ENCODE measurements around the gene KANK4. TPM values are rescaled to one million over a fixed set of nuclear protein-coding genes. Genes with fewer than 3 reads are reported as not detected.

KANK4 gene
- total and polyA plus RNA-seq, 2 donors (not counting 1 experiment from before 2014, with no cell fraction given): not detected

DNA sequence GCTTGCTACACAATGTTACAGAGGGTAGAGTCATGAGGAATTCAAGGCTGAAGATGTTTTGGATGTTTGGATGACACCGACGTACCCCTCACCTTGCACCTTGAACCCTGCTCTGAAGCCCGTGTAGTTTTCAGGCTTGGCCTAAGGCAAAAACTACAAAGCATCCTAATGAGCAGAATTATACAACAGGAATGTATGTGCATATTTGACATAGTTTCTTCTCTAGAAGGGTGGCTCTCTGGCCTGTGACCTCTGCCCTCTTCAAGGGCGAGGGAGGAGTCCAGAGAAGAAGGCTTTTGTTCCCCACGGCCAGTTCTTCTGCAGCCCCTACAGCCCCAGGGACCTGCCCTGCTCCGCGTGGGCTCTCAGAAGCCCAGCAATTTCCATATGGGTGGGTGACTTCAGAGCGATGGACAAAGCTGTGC, 81.3 kb downstream of the KANK4 start:
- DNase-seq: no peak
- Histone ChIP-seq H3K79me2 (ENCODE audit: control insufficient read depth, insufficient read depth, low read length) (no peaks in the 10 kb centered on the region), H3K4me2 (replicated peaks; ENCODE audit: low read depth, low read length, poor library complexity, severe bottlenecking) (no peak overlapping the region), H3K9ac (ENCODE audit: low read length) (no peak overlapping the region), H2AFZ (ENCODE audit: insufficient read depth, low read depth, low read length, poor library complexity, severe bottlenecking) (no peak overlapping the region), H3K9me3 (ENCODE audit: control extremely low read depth in 1 of 3, control insufficient read depth in 2 of 3, insufficient read depth in 1 of 3, low read length in 2 of 3) (peaks cover 0 to under 1% (median 0%) of the 10 kb centered on the region in 3 donors), H4K20me1 (ENCODE audit: control insufficient read depth, insufficient read depth, low read length, poor library complexity, severe bottlenecking) (no peaks in the 10 kb centered on the region), H3K27me3 (replicated peaks in 1 of 4; ENCODE audit: control extremely low read depth in 1 of 4, control insufficient read depth in 3 of 4, insufficient read depth in 4 of 4, low read length in 3 of 4) (no peaks in the 10 kb centered on the region), H3K36me3 (replicated peaks in 1 of 2; ENCODE audit: control extremely low read depth in 1 of 2, control insufficient read depth in 1 of 2, extremely low read depth in 1 of 2, insufficient read depth in 2 of 2, low read length in 1 of 2) (no peaks in the 10 kb centered on the region), H3K4me3 (ENCODE audit: control extremely low read depth in 1 of 5, extremely low read depth in 1 of 5, insufficient read depth in 1 of 5, low read depth in 2 of 5, low read length in 4 of 5) (no peak overlapping the region), H3K4me1 (ENCODE audit: control insufficient read depth in 2 of 2, insufficient read depth in 2 of 2, low read length in 2 of 2) (no peaks in the 10 kb centered on the region), H3K27ac (ENCODE audit: low read length in 2 of 2) (no peak overlapping the region)
- Mint-ChIP-seq H3K9me3 (ENCODE audit: insufficient read depth) (no peaks in the 10 kb centered on the region), H3K27ac (no peak overlapping the region), H3K27me3 (peaks cover 7% of the 10 kb centered on the region), H3K4me3 (no peak overlapping the region), H3K4me1 (no peaks in the 10 kb centered on the region)
- CTCF ChIA-PET: no interaction called here
- TF ChIP-seq EZH2 (IDR thresholded peaks at IDR 0.05; ENCODE audit: borderline replicate concordance, insufficient read depth, low read depth, low read length, poor library complexity, severe bottlenecking): no peak
- TF ChIP-seq CTCF (IDR thresholded peaks at IDR 0.05): no peak
- ATAC-seq (ENCODE audit: low read depth): no peak
- WGBS (ENCODE audit: insufficient coverage): 96% methylated on average over 4 of the region's 8 CpGs
- intact Hi-C loops (cut with micrococcal nuclease): no loop called here
- POLR2A ChIA-PET: no interaction called here

DNA sequence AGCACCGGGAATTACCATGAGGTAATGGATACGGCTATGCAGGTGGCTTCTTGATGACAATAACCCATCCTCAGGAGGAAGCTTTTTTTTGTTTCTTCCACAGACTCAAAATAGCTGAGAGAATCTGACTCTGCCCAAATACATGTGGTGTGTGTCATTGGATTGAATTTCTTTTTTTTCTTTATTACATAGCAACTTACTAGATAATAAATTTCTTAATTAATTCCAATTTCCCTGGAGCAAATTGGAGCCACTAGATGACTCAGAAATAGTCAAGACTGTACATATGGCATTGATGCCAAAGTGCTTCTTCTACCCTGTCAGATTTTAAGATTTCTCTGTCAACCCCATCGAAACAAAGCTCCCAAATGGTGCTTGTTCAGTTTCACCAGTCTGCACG, 81.9 kb downstream of the KANK4 start:
- no peak overlapping the region for H3K27ac Mint-ChIP-seq
- Histone ChIP-seq H4K20me1 (ENCODE audit: control insufficient read depth, insufficient read depth, low read length, poor library complexity, severe bottlenecking) (no peaks in the 10 kb centered on the region), H3K9me3 (ENCODE audit: control extremely low read depth in 1 of 3, control insufficient read depth in 2 of 3, insufficient read depth in 1 of 3, low read length in 2 of 3) (no peaks in the 10 kb centered on the region), H3K79me2 (ENCODE audit: control insufficient read depth, insufficient read depth, low read length) (no peaks in the 10 kb centered on the region), H3K27me3 (replicated peaks in 1 of 4; ENCODE audit: control extremely low read depth in 1 of 4, control insufficient read depth in 3 of 4, insufficient read depth in 4 of 4, low read length in 3 of 4) (no peaks in the 10 kb centered on the region), H3K4me3 (ENCODE audit: control extremely low read depth in 1 of 5, extremely low read depth in 1 of 5, insufficient read depth in 1 of 5, low read depth in 2 of 5, low read length in 4 of 5) (no peak overlapping the region), H3K9ac (ENCODE audit: low read length) (no peak overlapping the region), H3K36me3 (replicated peaks in 1 of 2; ENCODE audit: control extremely low read depth in 1 of 2, control insufficient read depth in 1 of 2, extremely low read depth in 1 of 2, insufficient read depth in 2 of 2, low read length in 1 of 2) (no peaks in the 10 kb centered on the region), H3K4me1 (ENCODE audit: control insufficient read depth in 2 of 2, insufficient read depth in 2 of 2, low read length in 2 of 2) (no peaks in the 10 kb centered on the region), H2AFZ (ENCODE audit: insufficient read depth, low read depth, low read length, poor library complexity, severe bottlenecking) (no peak overlapping the region), H3K4me2 (replicated peaks; ENCODE audit: low read depth, low read length, poor library complexity, severe bottlenecking) (no peak overlapping the region), H3K27ac (ENCODE audit: low read length in 2 of 2) (no peak overlapping the region)
- no peak for TF ChIP-seq CTCF (IDR thresholded peaks at IDR 0.05)
- TF ChIP-seq EZH2 (IDR thresholded peaks at IDR 0.05; ENCODE audit: borderline replicate concordance, insufficient read depth, low read depth, low read length, poor library complexity, severe bottlenecking): no peak
- H3K4me3 Mint-ChIP-seq: no peak overlapping the region
- DNase-seq (no peak), ATAC-seq (ENCODE audit: low read depth) (no peak)
- peaks cover 5% of the 10 kb centered on the region for H3K27me3 Mint-ChIP-seq
- POLR2A ChIA-PET: no interaction called here
- 100% methylated on average over 1 of the region's 4 CpGs for WGBS (ENCODE audit: insufficient coverage)
- no peaks in the 10 kb centered on the region for H3K4me1 Mint-ChIP-seq
- CTCF ChIA-PET: no interaction called here
- intact Hi-C loops (cut with micrococcal nuclease): no loop called here
- H3K9me3 Mint-ChIP-seq (ENCODE audit: insufficient read depth): no peaks in the 10 kb centered on the region

Measured in B cell (primary cell).